ENCODE results near the gene RHBDL1.

The RHBDL1 gene

DNA sequence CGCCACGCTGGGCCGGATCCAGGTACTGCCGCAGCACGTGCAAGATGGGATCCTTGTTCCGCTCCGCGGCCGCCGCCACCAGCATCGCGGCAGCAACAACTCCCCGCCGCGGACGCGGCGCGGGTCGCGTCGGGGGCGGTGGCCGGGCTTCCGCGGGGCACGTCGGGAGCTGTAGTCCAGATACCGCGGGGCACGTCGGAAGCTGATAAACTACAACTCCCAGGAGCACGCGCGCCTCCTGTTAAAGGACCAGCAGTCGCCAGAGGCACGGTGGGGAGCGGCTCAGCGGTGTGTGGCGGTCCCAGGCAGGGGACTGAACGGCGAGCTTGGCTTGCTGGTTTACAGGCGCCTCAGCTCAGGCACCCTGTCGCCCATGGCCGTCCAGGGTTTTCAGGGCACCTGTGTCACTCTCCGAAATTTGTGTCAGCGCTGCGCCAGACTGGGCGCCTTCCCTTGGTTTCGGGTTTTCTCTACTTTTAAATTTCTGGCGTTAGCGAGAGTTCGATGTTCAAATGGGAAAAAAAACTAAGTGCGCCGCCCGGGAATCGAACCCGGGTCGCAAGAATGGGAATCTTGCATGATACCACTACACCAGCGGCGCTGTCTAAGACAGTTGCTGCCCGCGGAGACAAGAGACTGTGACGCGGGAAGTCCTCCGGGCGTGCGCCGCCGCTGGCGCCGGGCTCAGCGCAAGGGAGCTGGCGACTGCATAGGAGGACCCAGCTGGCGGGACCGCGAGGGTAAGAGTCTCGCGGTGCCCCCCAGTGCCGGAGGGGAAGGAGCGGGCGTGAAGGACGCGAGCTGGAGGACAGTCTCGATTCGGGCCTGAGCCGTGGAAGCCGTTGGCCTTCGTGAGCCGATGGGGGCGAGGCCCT is 39.0 kb upstream of the RHBDL1 start, which contains the start of gene METTL26:
TSS of gene METTL26 (minus strand) at position 100 of the 875 bp plus-strand sequence. CDS start at position 85, 15 bp downstream.
- H3K4me3 ChIP-seq (ENCODE audit: low read depth, low read length) = peak within 1 kb of the TSS; percentile 83
- peak; percentile 75 for DNase-seq (ENCODE audit: low read depth)

GRCh38 chr16:637081-638018 is 38.1 kb upstream of the RHBDL1 start:
- peak overlapping the region; percentile 83 for H3K4me3 ChIP-seq (ENCODE audit: low read depth, low read length)
- peak; percentile 68 for DNase-seq (ENCODE audit: low read depth)

GRCh38 chr16:638034-638543 is 37.4 kb upstream of the RHBDL1 start:
- H3K4me3 ChIP-seq (ENCODE audit: low read depth, low read length) = no peak overlapping the region
- DNase-seq (ENCODE audit: low read depth) = no peak

DNA sequence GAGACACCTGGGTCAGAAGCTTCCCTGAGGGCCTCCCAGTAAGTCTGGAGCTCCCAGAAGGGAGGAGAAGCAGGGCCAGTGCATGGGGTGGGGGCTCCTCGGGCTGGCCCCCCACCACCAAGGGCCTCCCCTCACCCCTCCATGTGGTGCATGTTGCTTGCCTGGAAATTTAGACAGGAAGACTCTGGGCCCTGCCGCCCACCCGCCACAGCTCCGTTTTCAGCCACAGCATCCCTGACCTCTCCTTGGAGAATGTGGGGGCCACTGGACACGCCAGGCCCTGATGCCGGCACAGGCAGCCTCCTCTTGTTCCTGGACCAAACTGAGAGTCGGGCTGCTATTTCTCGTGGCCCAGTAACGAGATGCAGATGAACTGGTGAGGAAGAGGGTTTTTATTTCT is 36.6 kb upstream of the RHBDL1 start:
- no peak for DNase-seq (ENCODE audit: low read depth)
- no peak overlapping the region for H3K4me3 ChIP-seq (ENCODE audit: low read depth, low read length)

DNA sequence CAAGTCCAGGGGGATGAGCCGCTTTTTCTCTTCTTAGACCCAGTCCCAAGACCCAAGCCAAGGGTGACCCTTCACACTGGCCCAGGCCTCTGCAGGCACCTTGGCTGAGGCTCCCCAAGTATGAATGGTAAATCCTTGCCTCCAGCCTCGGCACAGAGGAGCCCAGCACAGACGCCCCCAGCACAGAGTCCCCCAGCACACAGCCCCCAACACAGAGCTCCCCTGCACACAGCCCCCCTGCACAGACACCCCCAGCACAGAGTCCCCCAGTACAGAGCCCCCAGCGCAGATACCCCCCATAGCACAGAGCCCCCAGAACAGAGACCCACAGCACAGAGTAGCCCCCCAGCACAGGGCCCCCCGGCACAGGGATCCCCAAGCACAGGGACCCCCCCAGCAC is 34.9 kb upstream of the RHBDL1 start:
- no peak for DNase-seq (ENCODE audit: low read depth)
- H3K4me3 ChIP-seq (ENCODE audit: low read depth, low read length) = peak overlapping the region; percentile 58

GRCh38 chr16:641326-642188 is 33.9 kb upstream of the RHBDL1 start, which contains the start of gene MCRIP2:
Gene MCRIP2, plus strand, starts transcription at chr16:641828. Its CDS starts 164 bp downstream, at chr16:641992.
- no peak for DNase-seq (ENCODE audit: low read depth)
- H3K4me3 ChIP-seq (ENCODE audit: low read depth, low read length) = peak within 1 kb of the TSS; percentile 58

GRCh38 chr16:642189-643049 is 33.1 kb upstream of the RHBDL1 start:
- H3K4me3 ChIP-seq (ENCODE audit: low read depth, low read length) = peak overlapping the region; percentile 58
- no peak for DNase-seq (ENCODE audit: low read depth)

DNA sequence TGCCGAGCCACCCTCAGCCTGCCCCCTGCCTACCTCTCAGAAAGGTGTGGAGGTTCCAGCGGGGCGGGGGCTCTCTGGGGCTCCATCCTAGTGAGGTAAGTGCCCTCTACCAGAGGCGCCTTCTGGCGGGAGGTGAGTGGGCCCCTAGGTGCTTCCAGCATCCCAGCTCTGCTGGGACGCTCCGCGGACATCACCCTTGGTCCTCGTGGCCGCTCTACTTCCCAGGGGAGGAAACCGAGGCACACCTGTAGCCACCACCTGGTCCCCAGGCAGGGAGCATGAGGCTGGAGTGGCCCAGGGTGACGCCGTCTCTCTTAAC is 32.5 kb upstream of the RHBDL1 start:
- DNase-seq (ENCODE audit: low read depth) = no peak
- peak overlapping the region; percentile 58 for H3K4me3 ChIP-seq (ENCODE audit: low read depth, low read length)

GRCh38 chr16:644556-644955 is 30.9 kb upstream of the RHBDL1 start:
- H3K4me3 ChIP-seq (ENCODE audit: low read depth, low read length) = no peak overlapping the region
- DNase-seq (ENCODE audit: low read depth) = no peak

- no peak for DNase-seq (ENCODE audit: low read depth)
- H3K4me3 ChIP-seq (ENCODE audit: low read depth, low read length) = no peak overlapping the region
Measured at GRCh38 chr16:645852-646678, 29.4 kb upstream of the RHBDL1 start.

DNA sequence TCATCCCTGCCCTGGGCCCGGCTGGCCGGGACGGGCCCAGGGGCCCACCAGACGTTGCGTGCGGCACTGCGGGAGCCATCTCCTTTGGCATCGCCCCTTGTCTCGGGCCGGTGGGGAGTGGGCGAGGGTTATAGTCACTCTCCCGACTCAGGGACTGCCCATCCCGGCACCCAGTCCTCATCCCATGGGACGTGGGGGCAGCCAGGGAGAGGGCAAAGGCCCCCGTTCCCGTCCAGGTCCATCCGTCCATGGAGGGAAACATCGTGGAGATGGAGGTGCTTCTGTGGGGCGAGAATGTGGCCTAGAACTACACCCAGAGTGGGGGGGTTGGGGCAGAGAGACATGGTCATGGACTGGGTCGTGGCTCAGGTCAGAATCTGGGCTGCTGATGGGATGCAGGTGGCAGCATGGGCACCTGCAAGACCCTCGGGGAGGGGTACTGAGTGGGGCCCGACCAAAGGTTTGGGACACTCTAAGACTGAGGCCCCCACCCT is 28.7 kb upstream of the RHBDL1 start:
- DNase-seq (ENCODE audit: low read depth) = no peak
- H3K4me3 ChIP-seq (ENCODE audit: low read depth, low read length) = no peak overlapping the region

- H3K4me3 ChIP-seq (ENCODE audit: low read depth, low read length) = no peak overlapping the region
- no peak for DNase-seq (ENCODE audit: low read depth)
Measured at GRCh38 chr16:647173-647902, 28.1 kb upstream of the RHBDL1 start.

DNA sequence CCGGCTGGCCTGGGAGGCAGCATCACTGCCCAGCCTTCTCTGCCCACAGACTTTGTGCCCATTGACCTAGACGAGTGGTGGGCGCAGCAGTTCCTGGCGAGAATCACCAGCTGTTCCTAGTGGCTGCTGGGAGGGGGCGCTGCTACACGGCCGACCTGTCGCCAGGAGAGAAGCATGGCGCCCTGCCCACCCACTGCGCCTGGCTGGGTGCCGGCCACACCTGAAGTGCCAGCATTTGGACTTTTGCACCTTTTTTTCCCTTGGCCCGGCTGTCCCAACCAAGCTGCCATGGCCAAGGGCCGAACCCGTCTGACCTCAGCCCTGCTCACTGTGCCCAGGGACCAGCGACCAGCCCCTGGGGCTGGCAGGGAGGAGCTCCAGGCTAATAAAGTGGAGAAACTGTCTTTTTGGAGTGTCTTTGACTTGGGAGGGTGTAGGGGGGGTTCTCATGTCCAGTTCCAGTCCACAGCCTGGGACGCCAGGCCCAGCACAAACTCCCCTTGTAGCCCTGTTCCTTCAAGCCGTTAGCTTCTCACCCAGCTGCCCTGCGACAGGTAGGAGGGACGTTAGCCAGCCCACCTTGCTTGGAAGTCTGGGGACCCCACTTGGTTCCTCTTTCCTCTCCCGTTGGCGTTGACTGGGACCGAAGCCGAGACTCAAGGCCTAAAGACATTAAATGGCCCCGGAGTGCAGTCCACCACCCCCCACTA is 27.2 kb upstream of the RHBDL1 start:
- peak overlapping the region; percentile 67 for H3K4me3 ChIP-seq (ENCODE audit: low read depth, low read length)
- DNase-seq (ENCODE audit: low read depth) = no peak

DNA sequence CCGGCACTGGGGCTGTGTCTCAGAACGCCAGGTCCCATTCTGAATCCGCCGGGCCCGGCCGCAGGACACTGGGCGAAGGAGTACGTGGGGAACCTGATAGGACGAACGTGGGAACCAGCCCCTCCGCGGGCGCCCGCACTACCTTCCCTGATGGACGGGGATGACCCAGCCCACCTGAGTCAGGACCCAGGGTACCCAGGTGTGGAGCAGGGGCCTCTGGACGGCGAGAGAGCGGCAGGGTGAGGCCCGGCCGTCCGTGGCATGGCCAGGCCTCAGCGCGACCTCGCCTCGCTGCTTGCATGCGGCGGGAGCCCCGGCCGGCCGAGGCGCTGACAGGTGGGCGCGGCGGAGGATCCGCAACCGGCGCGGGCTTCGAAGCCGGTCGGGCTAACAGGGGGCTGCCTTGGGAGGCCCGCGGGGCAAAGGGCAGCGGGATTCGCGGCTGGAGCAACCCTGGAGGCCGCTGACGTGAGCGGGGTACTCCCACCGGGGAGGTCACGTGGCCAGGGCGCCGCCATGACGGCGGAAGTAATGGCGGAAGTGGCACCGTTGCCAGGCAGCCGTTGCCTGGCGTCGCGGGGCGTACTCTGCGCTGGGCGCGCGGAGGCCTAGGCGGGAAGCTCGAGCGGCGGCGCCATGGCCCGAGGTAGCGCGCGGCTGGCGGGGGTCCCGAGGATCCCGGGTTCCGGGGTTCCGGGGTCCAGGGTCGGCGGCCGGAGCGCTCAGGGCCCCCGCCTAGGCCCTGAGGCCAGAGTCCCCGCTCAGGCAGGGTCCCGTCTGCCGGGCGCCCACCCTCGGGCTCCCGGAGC is 26.5 kb upstream of the RHBDL1 start, which contains the start of gene WDR90:
TSS of gene WDR90 (plus strand) at position 585 of the 809 bp plus-strand sequence. CDS start at position 637, 52 bp downstream.
- H3K4me3 ChIP-seq (ENCODE audit: low read depth, low read length) = peak within 1 kb of the TSS; percentile 67
- DNase-seq (ENCODE audit: low read depth) = peak; percentile 58

GRCh38 chr16:649631-650030 is 25.8 kb upstream of the RHBDL1 start:
- peak overlapping the region; percentile 67 for H3K4me3 ChIP-seq (ENCODE audit: low read depth, low read length)
- no peak for DNase-seq (ENCODE audit: low read depth)

All from skeletal muscle cell (primary cell).